Liver (tissue), 9 donors: ENCODE data around the gene RAI1. TPM values are rescaled to one million over a fixed set of nuclear protein-coding genes. Genes with fewer than 3 reads are reported as not detected.

Experiments used
- DNase-seq: peaks from one replicate; pipeline ENCODE4 v3.0.0-alpha.2; 2017; ENCODE audit warnings: low spot score
- H3K27ac ChIP-seq, 2 donors: one replicate each; pipeline ENCODE4 v1.7.0; 2013; ENCODE audit warnings: inconsistent platforms in 2 of 2, low read length in 2 of 2, control low read depth in 1 of 2, low read depth in 1 of 2, mild to moderate bottlenecking in 1 of 2
- H3K27me3 ChIP-seq, 4 donors: one replicate each; pipeline versions ENCODE4 v1.6.1 to v1.7.0; 2013; ENCODE audit warnings: low read length in 3 of 4, inconsistent platforms in 1 of 4, mild to moderate bottlenecking in 1 of 4, moderate library complexity in 1 of 4; ENCODE audit not compliant: control insufficient read depth in 4 of 4, insufficient read depth in 4 of 4
- H3K36me3 ChIP-seq, 4 donors: one replicate each; pipeline versions ENCODE4 v1.6.1 to v1.7.0; 2013; ENCODE audit warnings: low read length in 3 of 4, mild to moderate bottlenecking in 3 of 4, low read depth in 1 of 4, moderate library complexity in 1 of 4; ENCODE audit not compliant: control insufficient read depth in 4 of 4, insufficient read depth in 3 of 4
- H3K4me1 ChIP-seq, 4 donors: one replicate each; pipeline versions ENCODE4 v1.6.1 to v1.7.0; 2013; ENCODE audit warnings: low read length in 3 of 4, mild to moderate bottlenecking in 3 of 4, moderate library complexity in 1 of 4; ENCODE audit not compliant: control insufficient read depth in 4 of 4, insufficient read depth in 4 of 4
- H3K4me3 ChIP-seq, 3 donors: one replicate each; pipeline versions ENCODE4 v1.6.1 to v1.7.0; 2013; ENCODE audit warnings: low read length in 3 of 3, control low read depth in 1 of 3, low read depth in 1 of 3, mild to moderate bottlenecking in 1 of 3
- H3K9ac ChIP-seq, 2 donors: one replicate each; pipeline ENCODE4 v1.7.0; 2013; ENCODE audit warnings: low read length in 2 of 2, mild to moderate bottlenecking in 2 of 2, moderate library complexity in 2 of 2, control low read depth in 1 of 2, low read depth in 1 of 2
- H3K9me3 ChIP-seq, 4 donors: one replicate each; pipeline versions ENCODE4 v1.6.1 to v1.7.0; 2013; ENCODE audit warnings: low read length in 3 of 4; ENCODE audit not compliant: control insufficient read depth in 4 of 4
- EGR1 ChIP-seq, 2 donors: IDR thresholded peaks; 2 replicates each; pipeline ENCODE4 v1.6.1; 2016 to 2018; ENCODE audit warnings: antibody characterized with exemption in 2 of 2, low read depth in 2 of 2
- FOXA2 ChIP-seq: IDR thresholded peaks from 2 replicates; pipeline ENCODE4 v1.6.1; 2016; ENCODE audit warnings: antibody characterized with exemption
- HNF4A ChIP-seq, 2 donors: conservative IDR thresholded peaks; 2 replicates each; pipeline ENCODE4 v1.6.1; 2016; ENCODE audit warnings: antibody characterized with exemption in 2 of 2, mild to moderate bottlenecking in 2 of 2
- HNF4G ChIP-seq: IDR thresholded peaks from 2 replicates; pipeline ENCODE4 v1.6.1; 2016; ENCODE audit warnings: antibody characterized with exemption
- JUND ChIP-seq, 2 donors: IDR thresholded peaks; 2 replicates each; pipeline ENCODE4 v1.6.1; 2016; ENCODE audit warnings: antibody characterized with exemption in 2 of 2
- NR2F2 ChIP-seq: IDR thresholded peaks from 2 replicates; pipeline ENCODE4 v1.6.1; 2016; ENCODE audit warnings: antibody characterized with exemption
- TAF1 ChIP-seq: conservative IDR thresholded peaks from 2 replicates; pipeline ENCODE4 v1.6.1; 2016; ENCODE audit warnings: antibody characterized with exemption, mild to moderate bottlenecking
- WGBS: extraction: QIAGEN DNeasy Blood & Tissue Kit; methylation state at CpG from one replicate; pipeline ENCODE4 v1.1.7; 2013; 5-methylcytosine and 5-hydroxymethylcytosine counted together
- polyA plus RNA-seq, 2 donors: library from polyadenylated mRNA; stranded (reverse) in 1 of 2; unstranded in 1 of 2; fragments of 200-250 nt in 1 of 2; fragments of >200 nt in 1 of 2; fragmentation: Nextera tagmentation in 1 of 2; extraction: Ambion mirVana in 1 of 2; gene quantifications; one replicate each; pipeline versions ENCODE4 v1.2.1 to v1.2.3, GENCODE V29; 2013 to 2015
- total RNA-seq, 2 donors: library from RNA; depleted of rRNA; stranded (reverse); fragments of >200 nt; gene quantifications; one replicate each; pipeline ENCODE4 v1.2.3, GENCODE V29; 2014
- TF ChIP-seq, protein P1 (sequence below): IDR thresholded peaks from 2 replicates; pipeline ENCODE4 v1.6.1; 2016; ENCODE audit warnings: antibody characterized with exemption, mild to moderate bottlenecking
- TF ChIP-seq, protein P2 (sequence below): IDR thresholded peaks from 2 replicates; pipeline ENCODE4 v1.6.1; 2016; ENCODE audit warnings: antibody characterized with exemption
- donor health status: healthy.
- donor health status: healthy.
- donor health status: healthy.
- donor health status: healthy.
- donor health status: healthy.

Gene RAI1
- total and polyA plus RNA-seq, 4 donors = 0.57 to 7.6 (median 5.3) TPM

DNA sequence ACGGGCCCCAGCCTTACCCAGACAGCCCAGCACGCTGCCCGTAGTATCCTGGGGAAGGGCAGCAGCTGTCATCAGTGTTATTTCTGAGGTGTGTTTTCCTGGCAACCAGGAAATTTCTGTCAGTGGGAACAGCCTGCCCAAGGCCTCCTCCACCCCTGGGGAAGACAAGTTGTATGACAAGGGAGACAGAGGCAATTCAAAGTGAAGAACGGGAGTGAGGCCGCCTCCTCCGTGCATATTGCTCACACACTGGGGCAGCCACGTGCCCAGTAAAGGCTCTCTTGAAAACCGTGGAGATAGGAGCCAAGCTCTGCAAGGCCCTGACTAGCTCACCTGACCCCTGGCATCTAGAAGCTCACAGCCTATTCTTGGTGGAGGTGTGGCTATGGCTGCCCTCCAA, 57.6 kb downstream of the RAI1 start:
- H3K4me3 ChIP-seq = no peak overlapping the region
- H3K27me3 ChIP-seq = no peaks in the 10 kb centered on the region
- no peaks in the 10 kb centered on the region for H3K36me3 ChIP-seq
- H3K9me3 ChIP-seq = no peaks in the 10 kb centered on the region
- H3K9ac ChIP-seq = no peak overlapping the region
- no peak for DNase-seq
- WGBS = 71% methylated on average over 8 of the region's 8 CpGs
- H3K4me1 ChIP-seq = peaks cover 0 to 8% (median 5%) of the 10 kb centered on the region in 4 donors
- H3K27ac ChIP-seq = no peak overlapping the region
- no peak for TF ChIP-seq TAF1
- TF ChIP-seq, protein P1, sequence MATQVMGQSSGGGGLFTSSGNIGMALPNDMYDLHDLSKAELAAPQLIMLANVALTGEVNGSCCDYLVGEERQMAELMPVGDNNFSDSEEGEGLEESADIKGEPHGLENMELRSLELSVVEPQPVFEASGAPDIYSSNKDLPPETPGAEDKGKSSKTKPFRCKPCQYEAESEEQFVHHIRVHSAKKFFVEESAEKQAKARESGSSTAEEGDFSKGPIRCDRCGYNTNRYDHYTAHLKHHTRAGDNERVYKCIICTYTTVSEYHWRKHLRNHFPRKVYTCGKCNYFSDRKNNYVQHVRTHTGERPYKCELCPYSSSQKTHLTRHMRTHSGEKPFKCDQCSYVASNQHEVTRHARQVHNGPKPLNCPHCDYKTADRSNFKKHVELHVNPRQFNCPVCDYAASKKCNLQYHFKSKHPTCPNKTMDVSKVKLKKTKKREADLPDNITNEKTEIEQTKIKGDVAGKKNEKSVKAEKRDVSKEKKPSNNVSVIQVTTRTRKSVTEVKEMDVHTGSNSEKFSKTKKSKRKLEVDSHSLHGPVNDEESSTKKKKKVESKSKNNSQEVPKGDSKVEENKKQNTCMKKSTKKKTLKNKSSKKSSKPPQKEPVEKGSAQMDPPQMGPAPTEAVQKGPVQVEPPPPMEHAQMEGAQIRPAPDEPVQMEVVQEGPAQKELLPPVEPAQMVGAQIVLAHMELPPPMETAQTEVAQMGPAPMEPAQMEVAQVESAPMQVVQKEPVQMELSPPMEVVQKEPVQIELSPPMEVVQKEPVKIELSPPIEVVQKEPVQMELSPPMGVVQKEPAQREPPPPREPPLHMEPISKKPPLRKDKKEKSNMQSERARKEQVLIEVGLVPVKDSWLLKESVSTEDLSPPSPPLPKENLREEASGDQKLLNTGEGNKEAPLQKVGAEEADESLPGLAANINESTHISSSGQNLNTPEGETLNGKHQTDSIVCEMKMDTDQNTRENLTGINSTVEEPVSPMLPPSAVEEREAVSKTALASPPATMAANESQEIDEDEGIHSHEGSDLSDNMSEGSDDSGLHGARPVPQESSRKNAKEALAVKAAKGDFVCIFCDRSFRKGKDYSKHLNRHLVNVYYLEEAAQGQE = no peak
- TF ChIP-seq HNF4A (conservative IDR thresholded peaks at IDR 0.05) = no peak
- TF ChIP-seq FOXA2 = no peak
- no peak for TF ChIP-seq EGR1 (IDR thresholded peaks at IDR 0.05; ENCODE audit: low read depth in 2 of 2)
- TF ChIP-seq JUND (IDR thresholded peaks at IDR 0.05) = no peak
- TF ChIP-seq, protein P2, sequence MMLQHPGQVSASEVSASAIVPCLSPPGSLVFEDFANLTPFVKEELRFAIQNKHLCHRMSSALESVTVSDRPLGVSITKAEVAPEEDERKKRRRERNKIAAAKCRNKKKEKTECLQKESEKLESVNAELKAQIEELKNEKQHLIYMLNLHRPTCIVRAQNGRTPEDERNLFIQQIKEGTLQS = no peak

DNA sequence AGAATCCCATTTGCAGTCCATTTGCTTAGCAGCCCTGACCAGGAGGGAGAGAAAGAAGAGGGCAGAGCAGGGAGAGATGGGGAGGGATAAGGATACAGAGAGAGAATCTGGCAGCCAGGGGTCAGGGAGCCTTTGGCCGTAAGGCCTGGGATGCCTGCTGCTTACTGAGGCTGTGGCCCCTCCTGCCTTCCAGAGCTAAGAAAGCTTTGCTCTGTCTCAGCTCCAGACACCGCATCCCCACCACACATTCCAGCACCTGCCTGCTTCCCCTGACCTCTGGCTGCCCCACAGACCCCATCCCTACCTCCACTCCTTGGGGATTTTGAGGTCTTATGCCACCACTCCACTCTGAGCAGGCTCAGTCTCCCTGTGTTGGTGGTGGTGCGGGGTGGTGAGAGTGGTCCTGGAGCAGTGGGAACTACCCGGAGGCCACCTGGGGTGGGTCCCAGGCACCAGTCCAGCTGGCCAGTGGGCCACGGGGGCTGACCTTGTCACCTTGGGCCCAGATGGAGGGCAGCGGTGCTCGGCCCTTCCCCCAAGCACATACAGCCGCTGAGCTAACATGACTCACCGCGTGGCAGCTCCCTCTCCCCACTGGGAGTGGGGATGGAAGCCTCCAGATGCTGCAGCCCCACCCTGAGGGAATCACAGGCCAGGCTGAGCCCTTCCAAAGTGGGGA, 58.3 kb downstream of the RAI1 start:
- no peak overlapping the region for H3K9ac ChIP-seq
- TF ChIP-seq NR2F2 = no peak
- no peak for DNase-seq
- no peaks in the 10 kb centered on the region for H3K36me3 ChIP-seq
- no peak overlapping the region for H3K4me3 ChIP-seq
- no peaks in the 10 kb centered on the region for H3K27me3 ChIP-seq
- H3K27ac ChIP-seq = no peak overlapping the region
- H3K4me1 ChIP-seq = peaks cover 0 to 8% (median 5%) of the 10 kb centered on the region in 4 donors
- H3K9me3 ChIP-seq = no peaks in the 10 kb centered on the region
- 64% methylated on average over 10 of the region's 10 CpGs for WGBS

DNA sequence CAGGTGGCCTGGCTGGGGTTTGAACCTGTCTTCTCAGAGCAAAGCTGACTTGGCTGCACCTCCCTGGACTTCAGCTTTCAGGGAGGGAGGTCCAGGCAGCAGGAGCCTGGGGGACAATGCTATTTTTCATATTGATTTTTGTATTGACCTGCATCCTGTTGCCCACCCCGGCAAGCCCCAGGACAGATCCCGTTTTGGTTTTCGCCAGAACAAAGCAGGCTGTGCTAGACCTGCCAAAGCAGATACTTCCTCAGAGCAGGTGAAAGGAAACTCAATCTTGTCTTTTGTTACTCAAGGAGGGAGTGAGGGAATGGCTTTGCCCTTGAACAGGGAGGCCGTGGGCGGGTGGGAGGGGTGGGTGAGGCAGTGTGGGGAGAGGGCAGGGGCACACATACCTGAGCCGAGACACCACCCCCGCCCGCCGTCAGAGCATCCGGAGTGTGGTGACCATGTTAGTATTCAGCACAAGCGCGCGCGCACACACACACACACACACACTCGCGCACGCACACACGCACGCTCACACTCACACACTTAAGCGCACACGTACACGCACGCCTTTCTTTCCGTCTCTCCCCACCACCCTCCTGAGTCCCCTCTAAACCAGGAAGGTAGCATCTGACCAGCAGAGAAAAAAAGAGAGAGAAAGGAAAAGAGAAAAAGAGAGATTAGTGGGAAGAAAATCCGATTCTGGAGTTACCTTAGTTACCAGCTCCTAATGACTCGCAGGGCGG, 59.5 kb downstream of the RAI1 start:
- Histone ChIP-seq H3K27ac (no peak overlapping the region), H3K4me3 (no peak overlapping the region), H3K9ac (no peak overlapping the region), H3K4me1 (peaks cover 0 to 8% (median 5%) of the 10 kb centered on the region in 4 donors), H3K27me3 (no peaks in the 10 kb centered on the region), H3K36me3 (no peaks in the 10 kb centered on the region), H3K9me3 (no peaks in the 10 kb centered on the region)
- 87% methylated on average over 27 of the region's 27 CpGs for WGBS
- no peak for TF ChIP-seq HNF4G
- DNase-seq = no peak
